Epidermal melanocyte (primary cell): Measurements from ENCODE around the gene TLE5.
A peak's percentile ranks its signal among the peaks of the same experiment; 100 is the strongest.
"Not testable (repeated sequence)": the region's sequence is repeated elsewhere in the genome, so short reads cannot be mapped to it uniquely, and the experiment has no call there.

Experiments
- DNase-seq: peaks from one replicate; pipeline ENCODE4 v3.0.0; 2011; ENCODE audit warnings: low spot score; ENCODE audit not compliant: insufficient read length

TLE5 gene

GRCh38 chr19:3045885-3046697 is 16.2 kb downstream of the TLE5 start:
- DNase-seq, result no peak

- DNase-seq, result no peak
Observed at GRCh38 chr19:3045191-3045590, 17.1 kb downstream of the TLE5 start.

- no peak for DNase-seq
Observed at GRCh38 chr19:3042621-3043267, 19.6 kb downstream of the TLE5 start.

GRCh38 chr19:3041761-3042620 is 20.3 kb downstream of the TLE5 start:
- no peak for DNase-seq

- no peak for DNase-seq
Observed at GRCh38 chr19:3041327-3041726, 21.0 kb downstream of the TLE5 start.

GRCh38 chr19:3039641-3040077 is 22.6 kb downstream of the TLE5 start:
- no peak for DNase-seq

- DNase-seq, result no peak
Observed at GRCh38 chr19:3039125-3039524, 23.2 kb downstream of the TLE5 start.

- no peak for DNase-seq
Observed at GRCh38 chr19:3038214-3038613, 24.1 kb downstream of the TLE5 start.

- not testable (repeated sequence) for DNase-seq
Observed at GRCh38 chr19:3036977-3037544, 25.2 kb downstream of the TLE5 start.

GRCh38 chr19:3036119-3036976 is 25.9 kb downstream of the TLE5 start:
- DNase-seq, result peak; percentile 88

GRCh38 chr19:3035542-3036118 is 26.7 kb downstream of the TLE5 start:
- DNase-seq, result peak; percentile 100

GRCh38 chr19:3034656-3035541 is 27.4 kb downstream of the TLE5 start:
- no peak for DNase-seq

GRCh38 chr19:3034406-3034655 is 28.0 kb downstream of the TLE5 start:
- DNase-seq, result no peak

- DNase-seq, result no peak
Observed at GRCh38 chr19:3033595-3034405, 28.5 kb downstream of the TLE5 start.

- no peak for DNase-seq
Observed at GRCh38 chr19:3031607-3031867, 30.8 kb downstream of the TLE5 start.

- DNase-seq, result no peak
Observed at GRCh38 chr19:3029065-3029923, 33.0 kb downstream of the TLE5 start, which contains the start of gene TLE2. Gene TLE2, minus strand, starts transcription at chr19:3029280. Its CDS starts 376 bp downstream, at chr19:3028904.

GRCh38 chr19:3028305-3029064 is 33.8 kb downstream of the TLE5 start:
- no peak for DNase-seq
